Stimulated activated CD8-positive, alpha-beta memory T cell treated with anti-CD3 and anti-CD28 coated beads, Interleukin-7, amount 100 ng/mL, for 48 hours (primary cell): ENCODE measurements around the gene DLX3.
"Not testable (repeated sequence)": the region's sequence is repeated elsewhere in the genome, so short reads cannot be mapped to it uniquely, and the experiment has no call there.

Experiments used
- DNase-seq, 2 donors: peaks; one replicate each; pipeline ENCODE4 v3.0.0-alpha.2; 2020; ENCODE audit warnings: low read depth in 1 of 2; ENCODE audit errors: extremely low read depth in 1 of 2

The DLX3 gene

DNA sequence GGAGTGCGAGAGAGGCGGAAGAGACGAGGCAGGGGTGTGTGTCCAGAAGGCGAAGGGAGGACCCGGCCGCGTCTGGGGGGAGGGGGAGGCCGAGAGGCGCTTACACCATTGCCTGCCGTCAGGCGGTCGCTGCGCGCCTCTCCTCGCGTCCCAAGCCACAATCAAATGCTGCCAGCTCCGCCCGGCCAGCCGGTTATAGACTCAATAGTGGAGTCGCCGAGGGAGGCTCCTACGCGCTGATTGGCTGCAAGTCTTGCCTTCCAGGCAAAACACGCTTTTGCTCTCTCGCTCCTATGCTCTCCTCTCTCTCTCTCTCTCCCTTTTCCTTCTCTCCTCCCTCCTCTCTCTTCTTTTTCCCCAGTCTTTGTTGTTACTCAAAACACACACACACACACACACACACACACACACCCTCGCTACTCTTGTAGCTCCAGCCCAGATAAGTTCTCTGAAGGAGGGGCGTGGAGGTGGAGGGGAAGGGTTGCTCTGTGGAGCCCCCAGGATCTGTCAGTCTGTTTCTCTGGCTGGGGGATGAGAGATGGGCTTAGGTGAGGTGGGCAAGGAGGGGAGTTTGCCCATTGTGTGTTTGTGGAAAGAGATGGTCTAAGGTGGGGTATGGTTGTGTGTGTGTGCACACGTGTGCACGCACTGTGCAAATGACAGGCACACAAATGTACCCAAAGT is at the start of gene DLX3:
TSS of gene DLX3 (minus strand) at position 170 of the 684 bp plus-strand sequence. CDS start 226 bp downstream, outside the sequence.
- no peak for DNase-seq

DNA sequence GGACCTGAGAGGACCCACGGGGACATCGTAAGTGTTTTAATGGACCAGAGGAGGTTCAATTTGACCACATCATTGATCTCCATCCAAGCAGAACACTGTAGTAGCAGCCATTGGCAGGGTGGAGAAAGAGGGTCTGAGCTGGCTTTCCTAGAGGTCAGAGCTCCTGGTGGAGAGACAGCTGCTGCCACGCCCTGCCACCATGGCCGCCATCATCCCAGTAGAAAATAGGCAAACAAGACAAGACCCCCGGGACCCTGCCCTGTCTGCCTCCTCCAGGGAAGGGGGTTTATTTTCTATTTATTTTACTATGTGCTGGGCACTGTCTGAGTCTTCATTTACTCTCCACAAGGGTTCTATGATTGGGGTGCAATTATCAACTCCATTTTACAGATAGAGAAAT is 49.5 kb upstream of the DLX3 start:
- DNase-seq: no peak

DNA sequence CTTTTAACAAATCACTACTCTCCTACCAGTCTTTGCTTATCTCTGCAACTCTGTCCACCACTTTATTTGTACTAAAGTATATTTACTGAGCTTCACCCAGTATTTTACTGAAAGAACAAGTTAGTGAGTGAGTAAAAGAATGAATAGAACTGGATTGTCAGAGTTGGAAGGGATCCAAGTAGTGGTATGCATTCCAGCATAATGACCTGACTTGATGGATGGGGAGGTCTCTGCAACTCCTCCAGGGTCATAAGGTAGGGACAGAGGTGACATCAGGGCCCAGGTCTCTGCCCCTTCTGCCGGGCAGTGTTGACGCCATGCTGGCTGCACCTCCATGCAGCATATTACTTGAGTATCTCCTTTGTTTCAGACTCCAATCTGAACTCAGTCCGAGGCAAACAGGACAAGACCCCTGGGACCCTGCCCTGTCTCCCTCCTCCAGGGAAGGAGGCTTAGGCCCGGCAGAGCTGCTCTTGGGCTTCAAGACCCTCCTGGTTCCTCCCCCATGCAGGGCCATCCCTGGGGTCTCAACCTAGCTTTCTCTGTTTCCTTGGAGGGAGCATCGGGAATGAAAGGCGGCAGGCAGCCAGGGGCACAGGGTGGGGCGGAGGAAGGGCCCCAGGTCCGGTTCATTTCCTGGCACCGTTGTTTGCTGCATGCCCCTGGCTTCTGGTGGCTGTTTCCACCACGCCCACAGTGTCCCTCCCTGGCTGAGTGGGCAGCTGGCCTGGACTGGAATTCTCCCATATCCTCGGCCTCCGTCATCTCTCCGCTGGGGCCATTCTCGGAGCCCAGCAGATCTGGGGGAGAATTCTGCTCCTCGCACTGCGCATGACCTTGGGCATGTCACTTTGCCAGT is 48.5 kb upstream of the DLX3 start:
- no peak for DNase-seq

DNA sequence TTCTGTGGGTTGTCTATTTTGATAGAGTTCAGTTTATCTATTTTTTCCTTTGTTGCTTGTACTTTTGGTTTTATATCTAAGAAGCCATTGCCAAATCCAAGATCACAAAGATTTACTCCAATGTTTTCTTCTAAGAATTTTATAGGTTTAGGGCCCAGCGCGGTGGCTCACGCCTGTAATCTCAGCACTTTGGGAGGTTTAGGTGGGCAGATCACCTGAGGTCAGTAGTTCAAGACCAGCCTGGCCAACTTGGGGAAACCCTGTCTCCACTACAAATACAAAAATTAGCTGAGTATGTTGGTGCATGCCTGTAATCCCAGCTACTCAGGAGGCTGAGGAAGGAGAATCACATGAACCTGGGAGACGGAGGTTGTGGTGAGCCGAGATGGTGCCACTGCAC is 47.2 kb upstream of the DLX3 start:
- no peak for DNase-seq

GRCh38 chr17:50040496-50040895 is 45.5 kb upstream of the DLX3 start:
- not testable (repeated sequence) for DNase-seq

DNA sequence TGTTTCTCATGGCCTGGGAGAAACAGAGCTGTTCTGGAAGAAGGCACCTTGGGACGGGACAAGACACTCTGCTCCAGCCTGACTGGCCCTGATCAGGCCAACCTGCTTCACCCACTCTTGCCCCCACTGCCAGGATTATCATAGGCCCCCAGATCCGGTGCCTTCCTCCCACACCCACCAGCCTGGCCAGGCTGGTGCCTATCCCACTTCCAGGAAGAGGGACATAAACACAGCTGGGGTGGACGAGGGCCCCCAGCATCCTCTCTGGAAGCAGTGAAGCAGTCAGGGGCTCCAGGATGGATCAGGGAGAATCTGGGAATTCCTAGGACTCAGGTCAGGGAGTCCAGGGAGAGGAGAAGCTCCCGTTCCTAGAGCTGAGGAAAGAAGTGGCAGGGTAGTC is 44.0 kb upstream of the DLX3 start:
- DNase-seq: no peak

DNA sequence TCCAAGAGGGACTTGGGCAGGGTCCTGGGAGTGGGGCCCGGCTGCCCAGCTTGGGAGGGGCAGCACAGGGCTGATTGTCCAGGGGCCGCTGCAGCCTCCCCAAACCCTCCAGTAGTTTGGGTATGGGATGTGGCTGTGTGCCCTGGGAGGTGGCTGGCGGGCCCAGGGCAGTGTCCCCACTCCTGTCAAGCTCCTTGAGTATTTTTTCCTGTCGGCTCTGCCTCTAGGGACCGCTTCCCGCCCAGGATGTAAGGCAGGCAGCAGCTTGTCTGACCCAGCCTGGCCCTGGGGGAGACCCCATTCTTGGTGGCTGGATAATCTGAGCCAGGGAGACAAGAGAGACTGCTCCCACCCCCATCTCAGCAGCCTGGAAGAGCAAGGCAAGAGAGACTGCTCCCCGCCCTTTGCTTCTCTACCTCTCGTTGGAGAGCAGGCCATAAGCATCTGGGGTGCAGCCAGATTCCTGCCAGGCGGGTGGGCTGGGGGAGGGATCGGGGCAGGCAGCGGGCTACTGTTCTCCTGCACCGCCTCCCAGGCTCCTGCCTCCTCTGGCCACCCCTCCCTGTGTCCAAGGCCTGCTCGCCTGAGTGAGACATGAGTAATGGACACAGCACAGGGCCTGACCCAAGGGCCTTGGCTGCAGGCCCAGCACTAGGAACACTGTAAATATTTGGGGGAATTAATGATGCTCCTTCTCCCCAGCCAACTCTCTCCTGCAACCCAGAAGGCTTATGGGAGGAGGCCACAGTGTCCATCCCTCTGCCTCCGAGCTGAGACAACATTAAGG is 42.5 kb upstream of the DLX3 start:
- DNase-seq: no peak

GRCh38 chr17:50036455-50037261 is 41.6 kb upstream of the DLX3 start:
- DNase-seq: no peak

DNA sequence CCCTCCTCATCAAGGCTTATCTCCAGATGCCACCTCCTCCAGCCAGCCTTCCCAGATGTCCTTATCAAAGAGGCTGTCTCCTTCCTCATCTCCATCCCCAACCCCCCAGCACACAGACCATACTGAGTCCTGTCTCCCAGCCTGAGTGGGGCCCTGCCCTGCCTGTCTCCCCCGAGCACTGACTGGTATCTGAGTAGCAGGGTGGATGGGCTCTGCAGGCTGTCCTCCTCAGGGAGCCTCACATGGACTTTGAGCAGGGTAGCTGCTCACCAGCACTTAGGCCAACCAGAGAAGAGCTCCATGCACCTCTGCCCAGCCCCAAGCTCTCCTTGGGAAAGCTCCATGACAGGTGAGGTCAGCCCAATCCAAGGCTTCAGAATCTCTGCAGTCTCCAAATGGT is 40.9 kb upstream of the DLX3 start:
- DNase-seq: no peak

DNA sequence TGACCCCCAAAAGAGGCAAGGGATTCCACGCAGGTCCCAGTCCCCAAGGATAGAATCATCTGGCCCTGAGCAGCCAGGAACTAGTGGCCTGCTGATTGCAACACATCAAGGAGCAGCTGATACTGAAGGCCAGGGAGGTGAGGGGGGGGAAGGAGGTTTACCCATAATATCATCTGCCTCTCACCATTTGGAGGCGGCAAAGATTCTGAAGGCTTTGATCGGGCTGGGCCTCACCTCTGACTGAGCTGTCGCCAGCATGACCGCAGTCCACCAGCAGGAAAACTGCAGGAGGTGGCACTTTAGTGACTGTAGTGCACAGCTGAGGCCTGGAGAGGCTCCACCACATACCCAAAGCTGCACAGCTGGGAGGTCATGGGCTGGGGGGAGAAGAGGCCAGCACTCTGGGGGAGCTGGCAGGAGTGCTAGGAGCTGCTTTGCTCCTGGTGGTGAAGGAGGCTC is 40.4 kb upstream of the DLX3 start:
- no peak for DNase-seq

DNA sequence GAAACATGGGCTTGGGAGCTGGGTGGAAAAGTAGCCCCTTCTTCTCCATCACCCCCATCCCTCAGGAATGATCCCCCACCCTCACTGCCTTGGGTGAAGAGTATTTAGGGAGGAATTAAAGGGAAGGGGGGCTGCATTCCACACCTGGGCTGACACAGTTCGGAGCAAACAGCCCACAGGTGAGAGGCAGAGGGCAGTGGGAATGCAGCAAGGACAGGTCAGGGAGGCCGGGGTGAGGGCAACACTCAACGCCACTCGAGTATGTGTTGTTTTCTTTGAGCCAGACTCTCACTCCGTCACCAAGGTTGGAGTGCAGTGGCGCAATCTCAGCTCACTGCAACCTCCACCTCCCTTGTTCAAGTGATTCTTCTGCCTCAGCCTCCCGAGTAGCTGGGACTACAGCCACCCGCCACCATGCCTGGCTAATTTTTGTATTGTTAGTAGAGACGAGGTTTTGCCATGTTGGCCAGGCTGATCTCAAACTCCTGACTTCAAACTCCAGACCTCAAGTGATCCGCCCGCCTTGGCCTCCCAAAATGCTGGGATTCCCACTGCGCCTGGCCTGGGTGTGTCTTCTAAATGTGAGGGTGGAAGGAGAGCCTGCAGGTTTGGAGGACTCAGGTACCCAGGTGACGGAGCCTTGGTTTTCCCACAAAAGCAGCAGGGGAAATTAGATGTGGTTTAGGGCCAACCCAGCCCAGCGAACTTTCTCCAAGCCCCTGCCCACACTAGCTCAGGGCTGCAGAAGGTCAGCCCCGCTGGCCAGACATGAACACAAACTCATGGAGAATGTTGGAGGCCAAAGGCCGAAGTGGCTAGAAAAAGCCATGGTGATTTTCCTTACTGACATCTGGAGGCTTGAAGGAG is 39.7 kb upstream of the DLX3 start:
- no peak for DNase-seq

DNA sequence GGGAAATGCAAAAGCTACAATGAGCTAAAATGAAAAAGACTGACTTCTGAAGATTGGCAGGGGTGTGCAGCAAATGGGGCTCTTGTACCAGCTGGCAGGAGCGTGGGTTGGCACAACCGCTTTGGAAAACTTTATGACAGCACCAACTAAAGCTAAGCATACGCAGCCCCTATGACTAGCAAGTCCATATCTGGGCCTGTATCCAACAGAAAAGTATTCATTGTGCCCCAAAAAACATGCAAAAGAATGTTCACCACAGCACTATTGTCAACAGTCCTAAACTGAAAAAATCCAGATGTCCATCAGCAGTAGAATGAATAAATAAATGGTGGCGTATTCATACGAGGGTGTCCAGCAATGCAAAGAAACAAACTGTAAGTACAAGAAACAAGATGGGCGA is 38.3 kb upstream of the DLX3 start:
- DNase-seq: no peak

- DNase-seq: no peak
Measured at GRCh38 chr17:50029185-50029584, 34.2 kb upstream of the DLX3 start.

DNA sequence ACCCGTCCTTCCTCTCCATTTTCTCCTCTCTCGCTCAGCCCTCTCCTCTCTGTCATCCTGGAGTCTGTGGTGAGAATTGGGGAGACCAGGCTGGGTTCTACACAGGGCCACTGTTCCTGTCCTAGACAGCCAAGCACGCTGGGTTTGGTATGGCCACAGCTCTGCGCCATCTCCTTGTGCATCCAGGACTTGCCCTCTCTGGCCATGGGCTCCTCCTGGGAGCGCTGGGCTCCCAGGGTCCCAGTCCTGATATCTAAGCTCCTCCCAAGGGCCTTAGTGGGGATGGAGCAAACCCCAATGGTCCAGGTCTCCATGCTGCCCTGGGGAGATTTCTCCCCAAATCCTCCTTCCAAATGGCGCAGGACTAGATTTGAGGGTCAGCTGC is 33.7 kb upstream of the DLX3 start:
- no peak for DNase-seq

GRCh38 chr17:50027881-50028735 is 33.1 kb upstream of the DLX3 start:
- no peak for DNase-seq

DNA sequence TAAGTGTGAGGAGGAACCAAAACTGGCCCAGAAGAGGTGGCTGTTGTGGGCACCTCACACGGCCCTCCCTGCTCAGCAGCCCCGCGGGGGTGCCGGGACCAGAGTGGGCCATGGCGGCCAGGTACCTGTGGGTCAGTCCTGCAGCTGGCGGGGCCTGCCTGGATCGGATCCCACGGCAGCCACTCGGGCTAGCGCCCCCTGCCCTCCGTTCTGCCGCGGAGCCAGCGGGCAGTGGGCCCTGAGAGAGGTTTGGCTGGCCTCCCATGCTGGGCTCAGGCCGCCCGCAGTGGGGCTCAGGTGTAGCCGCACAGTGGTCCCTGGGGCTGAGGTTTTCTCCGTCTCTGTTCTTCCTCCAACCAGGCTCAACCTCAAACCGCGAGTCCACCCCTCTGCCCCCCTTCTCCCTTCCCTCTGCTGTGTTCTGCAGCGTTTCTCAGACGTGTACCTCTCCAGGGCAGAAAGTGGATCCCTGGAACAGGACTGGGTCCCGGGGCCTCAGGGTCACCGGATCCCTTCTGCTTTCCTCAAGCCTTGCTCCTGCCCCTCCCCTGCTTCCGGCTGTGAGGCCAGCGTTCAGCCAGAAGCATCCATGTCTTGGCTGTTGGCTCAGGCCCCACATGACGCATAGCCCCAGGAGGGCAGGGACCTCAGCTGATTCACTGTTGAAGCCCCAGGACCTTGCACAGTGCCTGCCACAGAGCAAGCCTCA is 32.3 kb upstream of the DLX3 start:
- no peak for DNase-seq

- peak; percentile 52 to 53 for DNase-seq
Measured at GRCh38 chr17:50026837-50027171, 31.8 kb upstream of the DLX3 start.

- DNase-seq: no peak
Measured at GRCh38 chr17:50026046-50026675, 31.1 kb upstream of the DLX3 start.
